ENCODE measurements around the gene TMEM127.

The TMEM127 gene

GRCh38 chr2:96205888-96206287 is 59.9 kb downstream of the TMEM127 start:
- peak; percentile 51 for DNase-seq (ENCODE audit: low spot score)

GRCh38 chr2:96204836-96205624 is 60.8 kb downstream of the TMEM127 start:
- DNase-seq (ENCODE audit: low spot score) = peak; percentile 8

GRCh38 chr2:96203130-96204028 is 62.4 kb downstream of the TMEM127 start:
- no peak for DNase-seq (ENCODE audit: low spot score)

GRCh38 chr2:96202152-96202854 is 63.5 kb downstream of the TMEM127 start:
- no peak for DNase-seq (ENCODE audit: low spot score)

GRCh38 chr2:96201338-96201737 is 64.5 kb downstream of the TMEM127 start:
- no peak for DNase-seq (ENCODE audit: low spot score)

- DNase-seq (ENCODE audit: low spot score) = no peak
Measured at GRCh38 chr2:96198921-96199320, 66.9 kb downstream of the TMEM127 start.
